WTC11 (cell line): ENCODE measurements around the gene CSPG4. TPM values are rescaled to one million over a fixed set of nuclear protein-coding genes. Genes with fewer than 3 reads are reported as not detected.
"Not testable (repeated sequence)": the region's sequence is repeated elsewhere in the genome, so short reads cannot be mapped to it uniquely, and the experiment has no call there.

Source experiments
- ATAC-seq: fragments of 200-7000 bp; cut with Tn5 transposase; 2 replicates; pipeline ENCODE4 v1.10.0; 2021; ENCODE audit warnings: mild to moderate bottlenecking, moderate library complexity
- CTCF ChIA-PET: fragments of 300-600 bp; sonication (Branson Sonifier 250); formaldehyde crosslinking; loops from one replicate; lab custom pipeline; 2021; ENCODE audit warnings: antibody characterized with exemption; lab: Charles Lee
- POLR2A ChIA-PET: fragments of 350-600 bp; sonication (Branson Sonifier 250); formaldehyde crosslinking; loops from one replicate; lab custom pipeline; 2021; ENCODE audit warnings: antibody characterized with exemption; lab: Charles Lee
- DNase-seq: peaks from one replicate; pipeline ENCODE4 v3.0.0; 2021; ENCODE audit warnings: low spot score
- H3K27ac Mint-ChIP-seq: 2 replicates; pipeline ENCODE4 v1.8.0; 2021; ENCODE audit warnings: mixed read lengths
- H3K27me3 Mint-ChIP-seq: 2 replicates; pipeline ENCODE4 v1.8.0; 2021; ENCODE audit warnings: low read depth, mild to moderate bottlenecking, moderate library complexity, mixed read lengths
- H3K36me3 Mint-ChIP-seq: 2 replicates; pipeline ENCODE4 v1.8.0; 2021; ENCODE audit warnings: mixed read lengths
- H3K4me1 Mint-ChIP-seq: 2 replicates; pipeline ENCODE4 v1.8.0; 2022; ENCODE audit warnings: mixed read lengths
- H3K4me3 Mint-ChIP-seq: 2 replicates; pipeline ENCODE4 v1.8.0; 2021; ENCODE audit warnings: mild to moderate bottlenecking, moderate library complexity, mixed read lengths
- H3K9me3 Mint-ChIP-seq: 2 replicates; pipeline ENCODE4 v1.8.0; 2021; ENCODE audit warnings: mixed read lengths
- EMX1 ChIP-seq: fragments of 250-450 bp; sonication (Bioruptor Pico); IDR thresholded peaks from 2 replicates; pipeline ENCODE4 v1.8.0; 2021; ENCODE audit warnings: mild to moderate bottlenecking
- NFATC4 ChIP-seq: fragments of 250-450 bp; sonication (Bioruptor Pico); IDR thresholded peaks from 2 replicates; pipeline ENCODE4 v1.9.0; 2021; ENCODE audit warnings: mild to moderate bottlenecking
- NR2C2 ChIP-seq: sonication (generic); formaldehyde crosslinking; IDR thresholded peaks from 2 replicates; pipeline ENCODE4 v1.8.0; 2022; ENCODE audit warnings: mild to moderate bottlenecking, missing genetic modification reagents
- NR3C1 ChIP-seq: sonication (generic); formaldehyde crosslinking; conservative IDR thresholded peaks from 2 replicates; pipeline ENCODE4 v1.8.1; 2023; ENCODE audit warnings: low read depth, mild to moderate bottlenecking, missing genetic modification reagents
- ZNF396 ChIP-seq: fragments of 250-450 bp; sonication (Bioruptor Pico); IDR thresholded peaks from 2 replicates; pipeline ENCODE4 v1.8.0; 2021; ENCODE audit warnings: mild to moderate bottlenecking, moderate library complexity, borderline replicate concordance
- ZNF416 ChIP-seq: fragments of 250-450 bp; sonication (Bioruptor Pico); IDR thresholded peaks from 2 replicates; pipeline ENCODE4 v1.9.0; 2021; ENCODE audit warnings: mild to moderate bottlenecking, inconsistent platforms
- ZNF423 ChIP-seq: fragments of 250-450 bp; sonication (Bioruptor Pico); IDR thresholded peaks from 2 replicates; pipeline ENCODE4 v2.1.2; 2022; ENCODE audit warnings: mild to moderate bottlenecking, moderate library complexity
- total RNA-seq: library from RNA; stranded (reverse); gene quantifications from 3 replicates; pipeline ENCODE4 v1.2.3, GENCODE V29; 2021
- TF ChIP-seq, protein P1 (sequence below): sonication (generic); formaldehyde crosslinking; IDR thresholded peaks from 2 replicates; pipeline ENCODE4 v1.8.1; 2023; ENCODE audit warnings: mild to moderate bottlenecking, missing genetic modification reagents, moderate library complexity
- TF ChIP-seq, protein P2 (sequence below): sonication (generic); formaldehyde crosslinking; conservative IDR thresholded peaks from 2 replicates; pipeline ENCODE4 v1.8.1; 2023; ENCODE audit warnings: mild to moderate bottlenecking, low read depth, missing genetic modification reagents, moderate library complexity
- TF ChIP-seq, protein P3 (sequence below): fragments of 250-450 bp; sonication (Bioruptor Pico); IDR thresholded peaks from 2 replicates; pipeline ENCODE4 v1.8.0; 2021; ENCODE audit warnings: mild to moderate bottlenecking
- TF ChIP-seq, protein P4 (sequence below): sonication (generic); formaldehyde crosslinking; IDR thresholded peaks from 2 replicates; pipeline ENCODE4 v1.8.0; 2022; ENCODE audit warnings: missing genetic modification reagents

CSPG4 gene
- total RNA-seq, 1 experiment from 2014 or later: 2.9 TPM

DNA sequence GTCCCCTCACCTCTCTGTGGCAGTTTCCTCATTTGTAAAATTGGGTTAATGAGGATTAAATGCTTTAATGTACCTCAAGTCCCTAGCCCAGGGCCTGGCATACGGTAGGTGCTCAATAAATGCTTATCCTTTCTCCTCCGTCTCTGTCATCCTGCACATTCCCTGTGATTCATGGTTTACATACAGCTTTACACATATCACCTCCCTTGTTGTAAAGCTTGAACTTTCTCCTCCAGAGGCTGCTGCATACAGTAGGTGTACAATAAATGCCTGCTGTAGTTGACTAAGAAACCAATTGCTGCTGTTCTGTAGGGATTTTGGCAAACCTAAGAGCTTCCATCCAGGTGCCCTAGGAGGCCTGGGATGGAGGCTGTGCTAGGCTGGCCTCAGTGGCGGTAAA is 1.5 kb upstream of the CSPG4 start:
- POLR2A ChIA-PET: interaction anchor here (1.3 kb wide), 1 partner anchor 10 kb away, joined by 8 read pairs; a partner anchor contains a TSS
- H3K27me3 Mint-ChIP-seq: peaks cover 27% of the 10 kb centered on the region
- no peak overlapping the region for H3K4me3 Mint-ChIP-seq
- ATAC-seq (no peak), DNase-seq (no peak)
- no peaks in the 10 kb centered on the region for H3K36me3 Mint-ChIP-seq
- no peak overlapping the region for H3K27ac Mint-ChIP-seq
- peaks cover 14% of the 10 kb centered on the region for H3K4me1 Mint-ChIP-seq
- CTCF ChIA-PET: interaction anchor here (0.7 to 2.5 kb wide), 5 partner anchors 14 to 92 kb away, joined by 3 to 9 read pairs (median 3); no protein-coding TSS in a partner anchor
- no peak for TF ChIP-seq NR2C2 (CRISPR knock-in tag)
- TF ChIP-seq, protein P1, sequence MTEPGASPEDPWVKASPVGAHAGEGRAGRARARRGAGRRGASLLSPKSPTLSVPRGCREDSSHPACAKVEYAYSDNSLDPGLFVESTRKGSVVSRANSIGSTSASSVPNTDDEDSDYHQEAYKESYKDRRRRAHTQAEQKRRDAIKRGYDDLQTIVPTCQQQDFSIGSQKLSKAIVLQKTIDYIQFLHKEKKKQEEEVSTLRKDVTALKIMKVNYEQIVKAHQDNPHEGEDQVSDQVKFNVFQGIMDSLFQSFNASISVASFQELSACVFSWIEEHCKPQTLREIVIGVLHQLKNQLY (CRISPR knock-in tag): no peak
- TF ChIP-seq ZNF416: no peak
- TF ChIP-seq, protein P2, sequence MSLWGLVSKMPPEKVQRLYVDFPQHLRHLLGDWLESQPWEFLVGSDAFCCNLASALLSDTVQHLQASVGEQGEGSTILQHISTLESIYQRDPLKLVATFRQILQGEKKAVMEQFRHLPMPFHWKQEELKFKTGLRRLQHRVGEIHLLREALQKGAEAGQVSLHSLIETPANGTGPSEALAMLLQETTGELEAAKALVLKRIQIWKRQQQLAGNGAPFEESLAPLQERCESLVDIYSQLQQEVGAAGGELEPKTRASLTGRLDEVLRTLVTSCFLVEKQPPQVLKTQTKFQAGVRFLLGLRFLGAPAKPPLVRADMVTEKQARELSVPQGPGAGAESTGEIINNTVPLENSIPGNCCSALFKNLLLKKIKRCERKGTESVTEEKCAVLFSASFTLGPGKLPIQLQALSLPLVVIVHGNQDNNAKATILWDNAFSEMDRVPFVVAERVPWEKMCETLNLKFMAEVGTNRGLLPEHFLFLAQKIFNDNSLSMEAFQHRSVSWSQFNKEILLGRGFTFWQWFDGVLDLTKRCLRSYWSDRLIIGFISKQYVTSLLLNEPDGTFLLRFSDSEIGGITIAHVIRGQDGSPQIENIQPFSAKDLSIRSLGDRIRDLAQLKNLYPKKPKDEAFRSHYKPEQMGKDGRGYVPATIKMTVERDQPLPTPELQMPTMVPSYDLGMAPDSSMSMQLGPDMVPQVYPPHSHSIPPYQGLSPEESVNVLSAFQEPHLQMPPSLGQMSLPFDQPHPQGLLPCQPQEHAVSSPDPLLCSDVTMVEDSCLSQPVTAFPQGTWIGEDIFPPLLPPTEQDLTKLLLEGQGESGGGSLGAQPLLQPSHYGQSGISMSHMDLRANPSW (CRISPR knock-in tag): no peak
- TF ChIP-seq ZNF396 (CRISPR knock-in tag): no peak
- no peak for TF ChIP-seq ZNF423
- no peak for TF ChIP-seq NFATC4
- no peak for TF ChIP-seq EMX1 (CRISPR knock-in tag)
- no peaks in the 10 kb centered on the region for H3K9me3 Mint-ChIP-seq

DNA sequence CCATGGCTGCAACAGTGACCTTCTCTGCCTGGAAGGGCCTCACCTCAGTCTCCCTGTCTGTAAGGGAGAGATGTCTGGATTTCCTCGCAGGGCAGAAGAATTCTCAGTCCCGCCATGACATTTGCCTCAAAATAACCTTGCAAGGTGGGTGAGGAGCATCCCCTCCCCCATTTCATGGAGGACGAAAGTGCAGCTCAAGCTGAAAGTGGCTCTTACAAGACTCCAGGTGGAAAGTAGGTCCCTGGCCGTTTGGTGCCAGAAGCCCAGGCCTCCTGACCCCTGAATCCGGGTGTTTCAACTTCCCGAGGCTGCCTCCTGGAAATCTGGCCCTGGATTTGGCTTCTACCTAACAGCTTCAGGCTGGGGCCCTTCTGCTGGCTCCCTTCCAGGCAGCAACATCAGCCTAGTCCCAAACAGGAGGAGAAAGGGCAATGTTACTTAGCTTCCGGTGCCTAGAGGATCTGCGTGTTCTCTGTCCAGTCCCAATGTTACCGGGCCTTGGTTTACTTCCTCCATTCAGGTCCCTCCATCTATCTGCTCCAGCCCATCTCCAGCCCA is 769 bp upstream of the CSPG4 start:
- TF ChIP-seq, protein P3, sequence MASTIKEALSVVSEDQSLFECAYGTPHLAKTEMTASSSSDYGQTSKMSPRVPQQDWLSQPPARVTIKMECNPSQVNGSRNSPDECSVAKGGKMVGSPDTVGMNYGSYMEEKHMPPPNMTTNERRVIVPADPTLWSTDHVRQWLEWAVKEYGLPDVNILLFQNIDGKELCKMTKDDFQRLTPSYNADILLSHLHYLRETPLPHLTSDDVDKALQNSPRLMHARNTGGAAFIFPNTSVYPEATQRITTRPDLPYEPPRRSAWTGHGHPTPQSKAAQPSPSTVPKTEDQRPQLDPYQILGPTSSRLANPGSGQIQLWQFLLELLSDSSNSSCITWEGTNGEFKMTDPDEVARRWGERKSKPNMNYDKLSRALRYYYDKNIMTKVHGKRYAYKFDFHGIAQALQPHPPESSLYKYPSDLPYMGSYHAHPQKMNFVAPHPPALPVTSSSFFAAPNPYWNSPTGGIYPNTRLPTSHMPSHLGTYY (CRISPR knock-in tag): no peak
- TF ChIP-seq NR3C1 (CRISPR knock-in tag): no peak
- TF ChIP-seq, protein P4, sequence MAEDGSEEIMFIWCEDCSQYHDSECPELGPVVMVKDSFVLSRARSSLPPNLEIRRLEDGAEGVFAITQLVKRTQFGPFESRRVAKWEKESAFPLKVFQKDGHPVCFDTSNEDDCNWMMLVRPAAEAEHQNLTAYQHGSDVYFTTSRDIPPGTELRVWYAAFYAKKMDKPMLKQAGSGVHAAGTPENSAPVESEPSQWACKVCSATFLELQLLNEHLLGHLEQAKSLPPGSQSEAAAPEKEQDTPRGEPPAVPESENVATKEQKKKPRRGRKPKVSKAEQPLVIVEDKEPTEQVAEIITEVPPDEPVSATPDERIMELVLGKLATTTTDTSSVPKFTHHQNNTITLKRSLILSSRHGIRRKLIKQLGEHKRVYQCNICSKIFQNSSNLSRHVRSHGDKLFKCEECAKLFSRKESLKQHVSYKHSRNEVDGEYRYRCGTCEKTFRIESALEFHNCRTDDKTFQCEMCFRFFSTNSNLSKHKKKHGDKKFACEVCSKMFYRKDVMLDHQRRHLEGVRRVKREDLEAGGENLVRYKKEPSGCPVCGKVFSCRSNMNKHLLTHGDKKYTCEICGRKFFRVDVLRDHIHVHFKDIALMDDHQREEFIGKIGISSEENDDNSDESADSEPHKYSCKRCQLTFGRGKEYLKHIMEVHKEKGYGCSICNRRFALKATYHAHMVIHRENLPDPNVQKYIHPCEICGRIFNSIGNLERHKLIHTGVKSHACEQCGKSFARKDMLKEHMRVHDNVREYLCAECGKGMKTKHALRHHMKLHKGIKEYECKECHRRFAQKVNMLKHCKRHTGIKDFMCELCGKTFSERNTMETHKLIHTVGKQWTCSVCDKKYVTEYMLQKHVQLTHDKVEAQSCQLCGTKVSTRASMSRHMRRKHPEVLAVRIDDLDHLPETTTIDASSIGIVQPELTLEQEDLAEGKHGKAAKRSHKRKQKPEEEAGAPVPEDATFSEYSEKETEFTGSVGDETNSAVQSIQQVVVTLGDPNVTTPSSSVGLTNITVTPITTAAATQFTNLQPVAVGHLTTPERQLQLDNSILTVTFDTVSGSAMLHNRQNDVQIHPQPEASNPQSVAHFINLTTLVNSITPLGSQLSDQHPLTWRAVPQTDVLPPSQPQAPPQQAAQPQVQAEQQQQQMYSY (CRISPR knock-in tag): peak; percentile 98
- TF ChIP-seq ZNF396 (CRISPR knock-in tag): no peak
- ChIA-PET CTCF (interaction anchor here (0.7 to 2.5 kb wide), 7 partner anchors 10 to 92 kb away, joined by 3 to 9 read pairs (median 3); a partner anchor contains a TSS), POLR2A (interaction anchor here (1.3 kb wide), 1 partner anchor 11 kb away, joined by 8 read pairs; a partner anchor contains a TSS)
- ATAC-seq: peak; percentile 15; the same call in 1 of the 2 replicates
- peak overlapping the region; percentile 61 for H3K4me3 Mint-ChIP-seq
- peak; percentile 40 for DNase-seq
- H3K4me1 Mint-ChIP-seq: peaks cover 14% of the 10 kb centered on the region
- H3K36me3 Mint-ChIP-seq: no peaks in the 10 kb centered on the region
- peaks cover 22% of the 10 kb centered on the region for H3K27me3 Mint-ChIP-seq
- H3K27ac Mint-ChIP-seq: no peak overlapping the region
- no peaks in the 10 kb centered on the region for H3K9me3 Mint-ChIP-seq

DNA sequence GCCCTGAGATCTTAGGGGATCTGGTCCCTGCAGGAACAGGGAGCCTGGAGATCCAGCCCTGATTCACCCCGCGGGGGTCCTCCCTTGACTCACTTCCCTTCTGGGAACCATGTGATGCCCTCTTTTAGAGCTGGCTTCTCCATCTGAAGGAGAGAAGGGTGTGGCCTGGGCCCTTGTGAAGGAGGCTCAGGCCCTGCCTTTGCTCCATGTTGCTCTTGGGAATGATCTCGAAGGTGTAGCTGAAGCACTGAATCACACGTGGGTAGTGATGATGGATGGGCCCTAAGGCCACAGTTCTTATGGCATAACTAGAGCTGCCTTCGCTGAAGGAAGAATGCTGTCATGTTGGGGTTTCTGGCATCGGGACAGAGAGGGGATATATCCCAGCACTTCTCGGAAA is 1.2 kb downstream of the CSPG4 start:
- H3K9me3 Mint-ChIP-seq, DNase-seq, POLR2A ChIA-PET, H3K36me3 Mint-ChIP-seq, ATAC-seq, CTCF ChIA-PET: not testable (repeated sequence)
- Mint-ChIP-seq H3K27ac (peak overlapping the region; percentile 17; the same call in 1 of the 2 replicates), H3K4me1 (peaks cover 16% of the 10 kb centered on the region), H3K27me3 (peaks cover 22% of the 10 kb centered on the region), H3K4me3 (peak overlapping the region; percentile 51; the same call in 1 of the 2 replicates)

DNA sequence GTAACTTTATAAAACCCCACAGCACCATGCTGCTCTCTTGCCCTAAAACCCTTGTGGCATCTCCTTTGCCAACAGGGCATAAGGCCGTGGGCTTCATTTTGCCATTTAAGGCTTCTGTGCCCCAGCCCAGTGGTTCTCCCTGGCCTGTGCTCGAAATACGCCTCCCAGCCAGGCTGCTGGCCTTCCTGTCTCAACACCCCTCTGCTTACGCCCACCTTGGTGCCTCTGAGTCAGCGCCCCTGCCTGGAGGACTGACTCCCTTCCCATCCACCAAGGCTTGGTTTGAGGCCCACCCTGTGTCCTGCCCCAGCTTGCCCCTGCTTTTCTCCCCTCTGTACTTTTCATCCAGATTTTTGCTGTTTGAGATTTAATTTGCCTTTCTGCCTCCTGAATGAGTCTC is 1.8 kb downstream of the CSPG4 start:
- DNase-seq, H3K9me3 Mint-ChIP-seq, POLR2A ChIA-PET, H3K36me3 Mint-ChIP-seq, H3K27ac Mint-ChIP-seq, ATAC-seq, H3K4me3 Mint-ChIP-seq, CTCF ChIA-PET: not testable (repeated sequence)
- peaks cover 22% of the 10 kb centered on the region for H3K27me3 Mint-ChIP-seq
- H3K4me1 Mint-ChIP-seq: peaks cover 16% of the 10 kb centered on the region

DNA sequence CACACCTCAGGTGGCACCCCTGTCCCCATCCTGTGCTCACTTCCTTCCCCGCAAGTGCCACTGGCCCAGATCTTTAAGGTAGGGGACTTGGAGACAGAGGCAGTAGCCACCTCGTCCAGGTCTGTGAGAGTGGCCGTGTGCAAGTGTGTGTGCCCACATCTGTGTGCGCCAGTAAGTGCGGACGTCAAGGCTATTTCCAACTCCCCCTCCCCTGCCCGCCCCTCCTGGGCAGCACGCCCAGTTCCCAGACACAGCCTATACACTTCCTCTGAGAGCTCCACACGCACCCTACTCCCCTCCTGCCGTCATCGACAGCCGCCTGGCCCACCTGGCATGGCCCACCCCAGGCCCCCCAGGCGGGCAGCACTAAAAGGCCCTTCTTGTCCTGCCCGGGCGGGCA is 3.2 kb downstream of the CSPG4 start:
- POLR2A ChIA-PET, DNase-seq, H3K9me3 Mint-ChIP-seq, H3K27ac Mint-ChIP-seq, H3K36me3 Mint-ChIP-seq, H3K4me3 Mint-ChIP-seq, ATAC-seq: not testable (repeated sequence)
- H3K4me1 Mint-ChIP-seq: peaks cover 16% of the 10 kb centered on the region
- peaks cover 21% of the 10 kb centered on the region for H3K27me3 Mint-ChIP-seq
- CTCF ChIA-PET: interaction anchor here (1.1 kb wide), 1 partner anchor 23 kb away, joined by 4 read pairs; no protein-coding TSS in a partner anchor
